Adrenal gland (tissue), 5 donors: Measurements from ENCODE around the gene TTLL11.

Source experiments
- POLR2A ChIP-seq, 2 donors: fragments of 450-650 bp; IDR thresholded peaks; one replicate each; pipeline ENCODE4 v1.6.1; 2017; ENCODE audit warnings: antibody characterized with exemption in 2 of 2, mild to moderate bottlenecking in 2 of 2, moderate library complexity in 1 of 2
- TF ChIP-seq, protein P1 (sequence below), 6 experiments: fragments of 450-650 bp in 4 of 6; fragments of 200-600 bp in 2 of 6; sonication (generic) in 1 of 6; IDR thresholded peaks; 1 replicate in 5 of 6; 2 replicates in 1 of 6; pipeline versions ENCODE4 v1.5.1 to v1.8.0; 2016 to 2021; ENCODE audit warnings: antibody characterized with exemption in 6 of 6, mild to moderate bottlenecking in 2 of 6, moderate library complexity in 1 of 6
- donor health status: DM: no; HTN: no; CAD: no.

DNA sequence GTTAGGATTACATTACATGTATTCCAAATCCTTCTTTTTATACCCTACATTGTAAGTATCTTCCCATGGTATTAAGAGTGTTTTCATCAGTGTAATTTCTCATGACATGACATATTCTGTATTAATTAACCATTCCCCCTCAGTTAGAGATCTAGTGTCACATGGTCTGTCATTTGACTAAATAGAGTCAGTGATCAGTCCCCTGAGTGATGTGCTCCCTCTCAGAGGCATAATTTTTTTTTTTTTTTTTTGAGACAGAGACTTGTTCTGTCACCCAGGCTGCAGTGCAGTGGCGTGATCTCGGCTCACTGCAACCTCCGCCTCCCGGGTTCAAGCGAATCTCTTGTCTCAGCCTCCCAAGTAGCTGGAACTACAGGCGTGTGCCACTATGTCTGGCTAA, 218.6 kb downstream of the TTLL11 start:
- TF ChIP-seq, protein P1, sequence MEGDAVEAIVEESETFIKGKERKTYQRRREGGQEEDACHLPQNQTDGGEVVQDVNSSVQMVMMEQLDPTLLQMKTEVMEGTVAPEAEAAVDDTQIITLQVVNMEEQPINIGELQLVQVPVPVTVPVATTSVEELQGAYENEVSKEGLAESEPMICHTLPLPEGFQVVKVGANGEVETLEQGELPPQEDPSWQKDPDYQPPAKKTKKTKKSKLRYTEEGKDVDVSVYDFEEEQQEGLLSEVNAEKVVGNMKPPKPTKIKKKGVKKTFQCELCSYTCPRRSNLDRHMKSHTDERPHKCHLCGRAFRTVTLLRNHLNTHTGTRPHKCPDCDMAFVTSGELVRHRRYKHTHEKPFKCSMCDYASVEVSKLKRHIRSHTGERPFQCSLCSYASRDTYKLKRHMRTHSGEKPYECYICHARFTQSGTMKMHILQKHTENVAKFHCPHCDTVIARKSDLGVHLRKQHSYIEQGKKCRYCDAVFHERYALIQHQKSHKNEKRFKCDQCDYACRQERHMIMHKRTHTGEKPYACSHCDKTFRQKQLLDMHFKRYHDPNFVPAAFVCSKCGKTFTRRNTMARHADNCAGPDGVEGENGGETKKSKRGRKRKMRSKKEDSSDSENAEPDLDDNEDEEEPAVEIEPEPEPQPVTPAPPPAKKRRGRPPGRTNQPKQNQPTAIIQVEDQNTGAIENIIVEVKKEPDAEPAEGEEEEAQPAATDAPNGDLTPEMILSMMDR (IDR thresholded peaks at IDR 0.05) = no peak
- TF ChIP-seq POLR2A (IDR thresholded peaks at IDR 0.05) = no peak
